ENCODE measurements around the gene BCL3.
"Not testable (repeated sequence)": the region's sequence is repeated elsewhere in the genome, so short reads cannot be mapped to it uniquely, and the experiment has no call there.

The BCL3 gene

DNA sequence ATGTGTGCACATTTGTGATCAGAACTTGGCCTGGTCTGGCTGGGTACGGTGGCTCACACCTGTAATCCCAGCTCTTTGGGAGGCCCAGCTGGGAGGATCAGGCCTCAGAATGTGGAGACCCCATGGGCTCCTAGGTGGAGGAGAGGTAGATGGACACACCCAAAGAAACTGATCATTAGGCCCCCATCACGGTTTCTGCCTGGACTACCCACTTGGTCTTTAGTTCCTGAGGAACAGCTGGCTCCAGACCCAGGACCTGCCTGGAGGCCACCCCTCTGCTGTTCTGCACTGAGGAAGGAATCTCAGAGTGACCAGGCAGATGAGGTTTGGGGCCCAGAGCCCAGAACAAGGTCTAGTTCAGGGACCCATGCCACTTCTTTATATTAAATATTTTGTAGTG, 30.6 kb downstream of the BCL3 start:
- Mint-ChIP-seq H3K27me3 (ENCODE audit: low read depth) (peaks cover 12% of the 10 kb centered on the region), H3K36me3 (ENCODE audit: low read depth) (no peaks in the 10 kb centered on the region), H3K9me3 (no peaks in the 10 kb centered on the region), H3K27ac (no peak overlapping the region), H3K4me1 (peaks cover 8% of the 10 kb centered on the region), H3K4me3 (no peak overlapping the region)
- TF ChIP-seq, protein P1, sequence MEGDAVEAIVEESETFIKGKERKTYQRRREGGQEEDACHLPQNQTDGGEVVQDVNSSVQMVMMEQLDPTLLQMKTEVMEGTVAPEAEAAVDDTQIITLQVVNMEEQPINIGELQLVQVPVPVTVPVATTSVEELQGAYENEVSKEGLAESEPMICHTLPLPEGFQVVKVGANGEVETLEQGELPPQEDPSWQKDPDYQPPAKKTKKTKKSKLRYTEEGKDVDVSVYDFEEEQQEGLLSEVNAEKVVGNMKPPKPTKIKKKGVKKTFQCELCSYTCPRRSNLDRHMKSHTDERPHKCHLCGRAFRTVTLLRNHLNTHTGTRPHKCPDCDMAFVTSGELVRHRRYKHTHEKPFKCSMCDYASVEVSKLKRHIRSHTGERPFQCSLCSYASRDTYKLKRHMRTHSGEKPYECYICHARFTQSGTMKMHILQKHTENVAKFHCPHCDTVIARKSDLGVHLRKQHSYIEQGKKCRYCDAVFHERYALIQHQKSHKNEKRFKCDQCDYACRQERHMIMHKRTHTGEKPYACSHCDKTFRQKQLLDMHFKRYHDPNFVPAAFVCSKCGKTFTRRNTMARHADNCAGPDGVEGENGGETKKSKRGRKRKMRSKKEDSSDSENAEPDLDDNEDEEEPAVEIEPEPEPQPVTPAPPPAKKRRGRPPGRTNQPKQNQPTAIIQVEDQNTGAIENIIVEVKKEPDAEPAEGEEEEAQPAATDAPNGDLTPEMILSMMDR (IDR thresholded peaks at IDR 0.05; ENCODE audit: unreplicated experiment in 3 of 3): no peak

DNA sequence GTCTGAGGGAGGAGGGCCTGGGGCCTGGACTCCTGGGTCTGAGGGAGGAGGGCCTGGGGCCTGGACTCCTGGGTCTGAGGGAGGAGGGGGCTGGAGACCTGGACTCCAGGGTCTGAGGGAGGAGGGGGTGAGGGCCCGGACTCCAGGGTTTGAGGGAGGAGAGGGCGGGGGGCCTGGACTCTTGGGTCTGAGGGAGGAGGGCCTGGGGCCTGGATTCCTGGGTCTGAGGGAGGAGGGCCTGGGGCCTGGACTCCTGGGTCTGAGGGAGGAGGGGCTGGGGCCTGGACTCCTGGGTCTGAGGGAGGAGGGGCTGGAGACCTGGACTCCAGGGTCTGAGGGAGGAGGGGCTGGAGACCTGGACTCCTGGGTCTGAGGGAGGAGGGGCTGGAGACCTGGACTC, 33.2 kb downstream of the BCL3 start:
- not testable (repeated sequence) for H3K36me3 Mint-ChIP-seq (ENCODE audit: low read depth); H3K27me3 Mint-ChIP-seq (ENCODE audit: low read depth); H3K4me3 Mint-ChIP-seq; H3K9me3 Mint-ChIP-seq; H3K27ac Mint-ChIP-seq
- peaks cover 11% of the 10 kb centered on the region for H3K4me1 Mint-ChIP-seq

DNA sequence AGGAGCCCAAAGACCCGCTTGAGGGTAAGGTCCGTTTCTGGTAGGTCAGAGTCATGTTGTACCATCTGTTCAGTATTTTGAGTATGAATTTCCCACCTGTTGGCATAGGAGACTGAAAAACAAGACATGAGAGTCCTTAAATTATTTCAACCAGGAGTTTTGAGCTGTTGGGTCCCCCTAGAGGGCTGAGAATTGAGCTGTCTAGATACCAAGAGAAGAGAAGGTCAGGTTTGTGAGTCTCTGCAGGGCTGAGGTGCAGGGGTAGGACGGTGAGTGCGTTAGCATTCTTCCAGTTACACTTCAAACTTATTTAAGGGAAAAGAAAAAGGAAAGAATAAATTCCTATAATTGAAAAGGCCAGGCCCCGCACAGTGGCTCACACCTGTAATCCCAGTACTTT, 34.2 kb downstream of the BCL3 start:
- Mint-ChIP-seq H3K36me3 (ENCODE audit: low read depth) (no peaks in the 10 kb centered on the region), H3K9me3 (no peaks in the 10 kb centered on the region), H3K4me3 (no peak overlapping the region), H3K27me3 (ENCODE audit: low read depth) (peaks cover 4% of the 10 kb centered on the region), H3K27ac (no peak overlapping the region), H3K4me1 (peaks cover 11% of the 10 kb centered on the region)
- TF ChIP-seq, protein P1 (IDR thresholded peaks at IDR 0.05; ENCODE audit: unreplicated experiment in 3 of 3): no peak

DNA sequence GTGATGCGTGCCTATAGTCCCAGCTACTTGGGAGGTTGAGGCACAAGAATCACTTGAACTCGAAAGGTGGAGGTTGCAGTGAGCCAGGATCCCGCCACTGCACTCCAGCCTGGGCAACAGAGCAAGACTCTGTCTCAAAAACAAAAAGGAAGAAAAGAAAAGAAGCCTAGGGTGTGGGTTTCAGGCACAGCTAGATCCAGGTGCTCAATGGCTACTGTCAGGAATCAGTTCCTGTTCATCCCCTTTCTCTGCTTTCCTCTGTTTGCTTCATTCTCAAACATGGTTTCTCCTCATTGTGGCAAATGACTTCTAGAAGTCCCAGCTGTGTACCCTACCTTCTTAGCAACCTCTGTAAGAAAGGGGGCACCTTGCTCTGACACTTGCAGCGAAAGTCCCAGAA, 35.0 kb downstream of the BCL3 start:
- no peaks in the 10 kb centered on the region for H3K9me3 Mint-ChIP-seq
- H3K27ac Mint-ChIP-seq: no peak overlapping the region
- H3K4me1 Mint-ChIP-seq: peaks cover 11% of the 10 kb centered on the region
- H3K4me3 Mint-ChIP-seq: no peak overlapping the region
- peaks cover 4% of the 10 kb centered on the region for H3K27me3 Mint-ChIP-seq (ENCODE audit: low read depth)
- TF ChIP-seq, protein P1 (IDR thresholded peaks at IDR 0.05; ENCODE audit: unreplicated experiment in 3 of 3): no peak
- no peaks in the 10 kb centered on the region for H3K36me3 Mint-ChIP-seq (ENCODE audit: low read depth)

DNA sequence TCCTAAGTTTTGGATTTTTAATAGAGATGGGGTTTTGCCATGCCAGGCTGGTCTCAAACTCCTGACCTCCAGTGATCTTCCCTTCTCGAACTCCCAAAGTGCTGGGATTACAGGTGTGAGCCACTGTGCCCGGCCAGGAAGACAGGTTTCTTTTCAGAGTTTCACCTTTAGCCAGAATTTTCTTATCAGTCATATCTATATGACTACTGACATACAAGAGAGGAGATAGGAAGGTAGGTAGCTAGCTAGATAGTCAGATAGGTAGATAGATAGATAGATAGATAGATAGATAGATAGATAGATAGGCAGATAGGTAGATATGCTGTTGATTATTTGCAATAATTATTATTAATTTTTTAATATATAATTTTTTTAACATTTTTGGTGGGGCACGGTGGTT, 36.8 kb downstream of the BCL3 start:
- no peaks in the 10 kb centered on the region for H3K27me3 Mint-ChIP-seq (ENCODE audit: low read depth)
- H3K4me3 Mint-ChIP-seq: no peak overlapping the region
- peaks cover 11% of the 10 kb centered on the region for H3K4me1 Mint-ChIP-seq
- TF ChIP-seq, protein P1 (IDR thresholded peaks at IDR 0.05; ENCODE audit: unreplicated experiment in 3 of 3): no peak
- no peak overlapping the region for H3K27ac Mint-ChIP-seq
- no peaks in the 10 kb centered on the region for H3K9me3 Mint-ChIP-seq
- H3K36me3 Mint-ChIP-seq (ENCODE audit: low read depth): no peaks in the 10 kb centered on the region

DNA sequence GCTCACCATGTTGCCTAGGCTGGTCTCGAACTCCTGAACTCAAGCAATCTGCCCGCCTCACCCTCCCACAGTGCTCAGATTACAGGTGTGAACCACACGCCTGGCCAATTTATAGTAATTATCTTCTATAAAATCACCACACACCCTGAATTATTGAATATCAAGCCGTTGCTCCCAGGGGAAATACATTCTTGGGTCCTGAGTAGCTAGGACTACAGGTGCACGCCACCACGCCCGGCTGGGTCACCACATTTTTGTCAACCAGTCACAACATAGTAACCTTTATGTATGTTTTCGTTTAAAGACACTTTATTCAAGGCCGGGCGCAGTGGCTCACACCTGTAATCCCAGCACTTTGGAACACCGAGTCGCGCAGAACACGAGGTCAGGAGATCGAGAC, 37.5 kb downstream of the BCL3 start:
- no peak overlapping the region for H3K4me3 Mint-ChIP-seq
- no peak overlapping the region for H3K27ac Mint-ChIP-seq
- peaks cover 11% of the 10 kb centered on the region for H3K4me1 Mint-ChIP-seq
- no peaks in the 10 kb centered on the region for H3K9me3 Mint-ChIP-seq
- no peaks in the 10 kb centered on the region for H3K27me3 Mint-ChIP-seq (ENCODE audit: low read depth)
- H3K36me3 Mint-ChIP-seq (ENCODE audit: low read depth): no peaks in the 10 kb centered on the region
- TF ChIP-seq, protein P1 (IDR thresholded peaks at IDR 0.05; ENCODE audit: unreplicated experiment in 3 of 3): no peak

All from nephron (organoid).